PC-3 (cell line): Measurements from ENCODE around the gene CST8.

Experiments used
- EZH2 ChIP-seq: fragments of 300-600 bp; sonication (generic); IDR thresholded peaks from one replicate; pipeline ENCODE4 v1.6.1; 2017; ENCODE audit warnings: antibody characterized with exemption, mild to moderate bottlenecking, low read length; ENCODE audit not compliant: unreplicated experiment
- TF ChIP-seq, protein P1 (sequence below): fragments of 300-600 bp; sonication (generic); conservative IDR thresholded peaks from 2 replicates; pipeline ENCODE4 v1.5.1; 2017; ENCODE audit warnings: antibody characterized with exemption, low read depth, mild to moderate bottlenecking, low read length

DNA sequence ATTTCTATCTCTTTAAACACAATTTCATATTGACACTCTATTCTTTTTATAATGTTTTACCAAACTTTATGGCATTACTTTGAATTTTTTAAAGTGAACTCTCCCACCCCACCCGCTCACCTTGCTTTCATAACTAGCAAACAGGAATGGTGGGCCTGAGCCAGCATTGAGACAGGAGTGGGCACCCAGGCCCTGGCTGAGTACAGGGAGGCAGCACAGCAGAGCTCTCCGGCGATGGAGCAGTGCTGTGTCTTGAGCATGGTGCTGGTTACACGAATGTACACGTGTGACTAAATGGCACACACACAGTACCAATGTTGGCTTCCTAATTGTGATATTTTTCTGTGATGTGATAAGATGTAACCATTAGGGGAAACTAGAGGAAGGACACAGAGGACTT lies 42.8 kb upstream of the CST8 start:
- TF ChIP-seq, protein P1, sequence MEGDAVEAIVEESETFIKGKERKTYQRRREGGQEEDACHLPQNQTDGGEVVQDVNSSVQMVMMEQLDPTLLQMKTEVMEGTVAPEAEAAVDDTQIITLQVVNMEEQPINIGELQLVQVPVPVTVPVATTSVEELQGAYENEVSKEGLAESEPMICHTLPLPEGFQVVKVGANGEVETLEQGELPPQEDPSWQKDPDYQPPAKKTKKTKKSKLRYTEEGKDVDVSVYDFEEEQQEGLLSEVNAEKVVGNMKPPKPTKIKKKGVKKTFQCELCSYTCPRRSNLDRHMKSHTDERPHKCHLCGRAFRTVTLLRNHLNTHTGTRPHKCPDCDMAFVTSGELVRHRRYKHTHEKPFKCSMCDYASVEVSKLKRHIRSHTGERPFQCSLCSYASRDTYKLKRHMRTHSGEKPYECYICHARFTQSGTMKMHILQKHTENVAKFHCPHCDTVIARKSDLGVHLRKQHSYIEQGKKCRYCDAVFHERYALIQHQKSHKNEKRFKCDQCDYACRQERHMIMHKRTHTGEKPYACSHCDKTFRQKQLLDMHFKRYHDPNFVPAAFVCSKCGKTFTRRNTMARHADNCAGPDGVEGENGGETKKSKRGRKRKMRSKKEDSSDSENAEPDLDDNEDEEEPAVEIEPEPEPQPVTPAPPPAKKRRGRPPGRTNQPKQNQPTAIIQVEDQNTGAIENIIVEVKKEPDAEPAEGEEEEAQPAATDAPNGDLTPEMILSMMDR: no peak
- no peak for TF ChIP-seq EZH2
